Activated T-cell treated with anti-CD3 and anti-CD28 coated beads, Interleukin-2, amount 50 U/mL, for 24 hours (primary cell): ENCODE results near the gene ATG12.
"Not testable (repeated sequence)": the region's sequence is repeated elsewhere in the genome, so short reads cannot be mapped to it uniquely, and the experiment has no call there.

ENCODE experiments used
- DNase-seq: peaks from one replicate; pipeline ENCODE4 v3.0.0-alpha.2; 2020
- H3K27ac Mint-ChIP-seq: 2 replicates; pipeline ENCODE4 v1.8.0; 2020; ENCODE audit warnings: mild to moderate bottlenecking, mixed read lengths
- H3K27me3 Mint-ChIP-seq: 2 replicates; pipeline ENCODE4 v1.8.0; 2020; ENCODE audit warnings: mixed read lengths
- H3K36me3 Mint-ChIP-seq: 2 replicates; pipeline ENCODE4 v1.8.0; 2020; ENCODE audit warnings: low read depth, mixed read lengths
- H3K4me1 Mint-ChIP-seq: 2 replicates; pipeline ENCODE4 v1.8.0; 2020; ENCODE audit warnings: low read depth, mixed read lengths
- H3K4me3 Mint-ChIP-seq: 2 replicates; pipeline ENCODE4 v1.8.0; 2020; ENCODE audit warnings: mild to moderate bottlenecking, moderate library complexity, mixed read lengths
- H3K9me3 Mint-ChIP-seq: 2 replicates; pipeline ENCODE4 v1.8.0; 2020; ENCODE audit warnings: mixed read lengths

The ATG12 gene

DNA sequence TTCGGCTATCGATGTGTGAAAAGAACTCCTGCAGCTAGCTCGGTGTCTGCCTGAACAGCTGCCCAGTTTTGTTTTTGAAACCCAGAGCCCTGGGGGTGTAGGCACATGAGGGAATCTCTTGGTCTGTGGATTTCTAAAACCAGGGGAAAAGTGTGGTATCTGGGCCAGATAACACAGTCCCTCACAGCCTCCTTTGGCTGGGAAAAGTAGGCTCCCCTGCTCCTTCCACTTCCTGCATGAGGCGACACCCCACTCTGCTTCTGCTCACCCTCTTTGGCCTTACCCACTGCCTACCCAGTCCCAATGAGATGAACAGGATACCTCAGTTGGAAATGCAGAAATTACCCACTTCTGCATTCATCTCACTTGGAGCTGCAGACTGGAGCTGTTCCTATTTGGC is 15.4 kb downstream of the ATG12 start:
- Mint-ChIP-seq H3K27me3 (peaks cover 15% of the 10 kb centered on the region), H3K36me3 (peaks cover 40% of the 10 kb centered on the region), H3K4me1 (no peaks in the 10 kb centered on the region), H3K9me3 (peaks cover 17% of the 10 kb centered on the region), H3K27ac (no peak overlapping the region), H3K4me3 (no peak overlapping the region)
- DNase-seq, result no peak

DNA sequence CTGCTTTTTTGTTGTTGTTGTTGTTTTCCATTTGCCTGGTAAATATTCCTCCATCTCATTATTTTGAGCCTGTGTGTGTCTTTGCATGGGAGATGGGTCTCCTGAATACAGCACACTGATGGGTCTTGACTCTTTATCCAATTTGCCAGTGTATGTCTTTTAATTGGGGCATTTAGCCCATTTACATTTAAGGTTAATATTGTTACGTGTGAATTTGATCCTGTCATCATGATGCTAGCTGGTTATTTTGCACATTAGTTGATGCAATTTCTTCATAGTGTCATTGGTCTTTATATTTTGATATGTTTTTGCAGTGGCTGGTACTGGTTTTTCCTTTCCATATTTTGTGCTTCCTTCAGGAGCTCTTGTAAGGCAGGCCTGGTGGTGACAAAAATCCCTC is 16.4 kb downstream of the ATG12 start:
- Mint-ChIP-seq H3K9me3 (peaks cover 17% of the 10 kb centered on the region), H3K27me3 (peaks cover 23% of the 10 kb centered on the region), H3K36me3 (peaks cover 34% of the 10 kb centered on the region)
- not testable (repeated sequence) for H3K4me1 Mint-ChIP-seq, H3K4me3 Mint-ChIP-seq, H3K27ac Mint-ChIP-seq, DNase-seq

DNA sequence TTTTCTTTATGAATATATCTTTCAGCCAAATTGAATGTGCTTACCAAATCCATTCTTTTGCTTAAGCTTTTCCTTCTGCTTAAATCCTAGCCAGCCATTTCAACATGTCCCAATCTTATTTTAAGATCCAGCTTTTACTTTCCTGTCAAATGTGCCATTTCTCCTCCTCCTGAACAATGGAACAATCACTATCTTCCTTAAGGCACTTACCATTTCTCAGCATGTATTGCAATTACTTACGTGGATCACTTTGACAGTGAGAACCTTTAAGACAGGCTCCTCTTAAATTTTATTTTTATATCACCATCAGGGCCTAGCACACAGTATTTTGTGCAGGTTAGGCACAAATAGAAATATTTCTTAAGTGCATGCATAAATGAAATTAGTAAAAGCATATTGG is 20.5 kb downstream of the ATG12 start:
- H3K36me3 Mint-ChIP-seq, result no peaks in the 10 kb centered on the region
- peaks cover 7% of the 10 kb centered on the region for H3K9me3 Mint-ChIP-seq
- peaks cover 8% of the 10 kb centered on the region for H3K4me1 Mint-ChIP-seq
- no peak for DNase-seq
- H3K27ac Mint-ChIP-seq, result no peak overlapping the region
- H3K4me3 Mint-ChIP-seq, result no peak overlapping the region
- peaks cover 57% of the 10 kb centered on the region for H3K27me3 Mint-ChIP-seq

DNA sequence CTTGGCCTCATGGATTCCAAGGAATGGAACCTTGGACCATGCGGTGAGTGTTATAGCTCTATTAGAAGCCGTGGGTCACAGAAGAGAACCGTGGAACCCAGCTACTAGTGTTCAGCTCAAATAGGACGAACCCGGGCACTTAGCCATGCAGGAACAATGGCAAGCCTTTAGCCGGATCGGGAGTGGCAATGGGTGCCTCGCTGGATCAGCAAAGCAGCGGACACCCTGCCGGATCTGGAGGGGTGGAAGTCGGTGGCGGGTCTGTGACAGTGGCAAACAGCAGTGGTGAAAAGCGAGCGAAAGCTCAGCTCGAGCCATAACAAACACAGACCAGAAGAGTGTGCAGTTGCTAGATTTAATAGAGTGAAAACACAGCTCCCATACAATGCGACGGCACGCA is 22.5 kb downstream of the ATG12 start:
- Mint-ChIP-seq H3K9me3 (no peaks in the 10 kb centered on the region), H3K4me3 (no peak overlapping the region)

DNA sequence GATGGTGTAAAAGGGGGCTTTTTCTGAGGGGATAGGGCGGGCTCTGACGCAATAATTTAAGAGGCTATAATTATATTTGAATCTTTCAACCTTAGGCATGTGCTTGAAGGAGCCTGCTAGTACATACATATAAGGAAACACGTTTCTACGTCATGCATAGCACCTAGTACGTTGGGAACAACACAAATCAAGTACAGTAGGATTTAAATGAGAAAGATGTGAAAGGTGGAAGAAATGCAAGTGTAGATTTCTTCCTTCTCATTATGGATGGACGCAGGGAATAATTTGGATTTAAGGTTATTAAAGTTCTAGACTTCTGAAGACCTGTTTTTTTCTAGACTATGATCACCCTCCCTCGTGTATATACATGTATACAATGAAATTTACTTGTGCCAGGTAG is 24.0 kb downstream of the ATG12 start:
- peaks cover 22% of the 10 kb centered on the region for H3K4me1 Mint-ChIP-seq
- H3K9me3 Mint-ChIP-seq, result no peaks in the 10 kb centered on the region
- no peak overlapping the region for H3K27ac Mint-ChIP-seq
- DNase-seq, result no peak
- peaks cover 76% of the 10 kb centered on the region for H3K27me3 Mint-ChIP-seq
- no peaks in the 10 kb centered on the region for H3K36me3 Mint-ChIP-seq
- H3K4me3 Mint-ChIP-seq, result no peak overlapping the region

More for the DNA sequence above, 22.5 kb downstream of the ATG12 start:
- Mint-ChIP-seq H3K27ac (no peak overlapping the region), H3K4me1 (peaks cover 19% of the 10 kb centered on the region), H3K27me3 (peaks cover 70% of the 10 kb centered on the region), H3K36me3 (no peaks in the 10 kb centered on the region)
- no peak for DNase-seq

DNA sequence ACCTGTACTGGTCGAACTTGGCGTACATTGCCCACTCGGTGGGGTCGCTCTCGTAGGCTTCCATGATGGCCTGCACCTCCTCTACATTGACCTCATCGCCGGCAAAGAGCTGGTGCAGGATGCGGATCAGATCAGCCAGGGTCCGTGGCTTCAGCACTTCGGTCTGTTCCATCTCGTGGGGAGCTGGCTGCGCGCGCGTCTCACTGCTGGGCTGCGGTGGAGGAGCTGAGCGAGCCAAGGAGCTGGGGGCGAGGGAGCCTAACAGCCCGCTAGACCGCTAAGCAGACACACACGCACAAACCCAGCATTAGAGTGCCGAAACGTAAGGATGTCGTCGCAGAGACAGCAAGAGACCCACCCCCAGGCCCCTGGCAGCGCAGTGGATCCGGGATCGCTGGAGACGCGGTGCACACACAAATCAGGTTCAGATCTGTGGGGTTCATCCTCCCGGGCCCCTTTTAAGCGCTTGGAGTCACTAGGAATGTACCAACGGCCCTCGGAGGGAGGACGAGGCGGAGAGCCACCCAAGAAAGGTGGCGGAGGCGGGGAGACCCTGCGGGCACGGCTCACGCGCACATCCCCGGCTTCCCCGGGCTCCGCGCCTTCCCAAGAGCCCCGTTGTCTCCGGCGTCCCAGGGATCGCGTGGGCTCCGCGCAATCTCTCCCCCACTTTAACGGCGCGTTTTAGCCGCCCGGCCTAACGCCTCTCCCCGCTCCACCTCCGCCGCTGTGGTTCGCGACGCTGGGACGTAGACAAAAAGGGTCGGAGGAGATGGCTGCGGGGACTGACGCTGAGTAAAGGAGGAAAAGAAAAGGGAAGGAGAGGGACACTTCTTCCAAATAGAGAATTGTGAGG is 24.9 kb downstream of the ATG12 start, which contains the start of gene CDO1:
TSS of gene CDO1 (minus strand) at position 434 of the 856 bp plus-strand sequence. CDS start at position 172, 262 bp downstream.
- peak; percentile 55 for DNase-seq

DNA sequence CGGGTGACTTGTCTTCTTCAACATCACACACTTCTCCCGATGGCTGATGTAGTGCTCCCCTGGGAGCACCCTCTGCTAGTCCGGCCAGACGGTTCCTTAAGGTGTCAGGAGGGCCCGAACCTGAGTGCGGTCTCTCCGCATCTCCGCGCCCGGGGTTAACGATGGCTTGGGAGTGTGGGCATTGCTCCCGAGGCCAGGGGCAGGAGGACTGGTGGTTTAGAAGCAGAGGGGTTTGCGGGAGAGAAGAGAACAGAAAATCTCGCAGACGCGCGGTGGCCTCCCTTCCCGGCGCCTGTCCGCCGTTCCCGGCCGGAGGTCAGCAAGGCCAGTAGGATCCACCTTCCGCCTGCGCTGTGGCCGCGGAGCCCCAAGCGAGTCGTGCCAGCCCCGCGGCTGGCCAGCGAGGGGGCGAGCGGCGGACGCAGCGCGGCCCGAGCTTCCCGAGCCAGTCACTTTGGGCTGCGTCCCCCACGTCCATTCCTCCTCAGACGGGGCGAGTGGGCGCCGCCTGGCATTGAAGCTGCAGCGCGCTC is 25.6 kb downstream of the ATG12 start:
- Mint-ChIP-seq H3K27ac (no peak overlapping the region), H3K4me1 (peaks cover 22% of the 10 kb centered on the region), H3K9me3 (no peaks in the 10 kb centered on the region), H3K27me3 (peaks cover 81% of the 10 kb centered on the region), H3K4me3 (peak overlapping the region; percentile 71), H3K36me3 (no peaks in the 10 kb centered on the region)
- no peak for DNase-seq

More for the DNA sequence above, 24.9 kb downstream of the ATG12 start, which contains the start of gene CDO1:
- Mint-ChIP-seq H3K27me3 (peaks cover 79% of the 10 kb centered on the region), H3K36me3 (no peaks in the 10 kb centered on the region), H3K4me3 (peak within 1 kb of the TSS; percentile 71), H3K4me1 (peaks cover 22% of the 10 kb centered on the region), H3K27ac (no peak within 1 kb of the TSS), H3K9me3 (no peaks in the 10 kb centered on the region)

DNA sequence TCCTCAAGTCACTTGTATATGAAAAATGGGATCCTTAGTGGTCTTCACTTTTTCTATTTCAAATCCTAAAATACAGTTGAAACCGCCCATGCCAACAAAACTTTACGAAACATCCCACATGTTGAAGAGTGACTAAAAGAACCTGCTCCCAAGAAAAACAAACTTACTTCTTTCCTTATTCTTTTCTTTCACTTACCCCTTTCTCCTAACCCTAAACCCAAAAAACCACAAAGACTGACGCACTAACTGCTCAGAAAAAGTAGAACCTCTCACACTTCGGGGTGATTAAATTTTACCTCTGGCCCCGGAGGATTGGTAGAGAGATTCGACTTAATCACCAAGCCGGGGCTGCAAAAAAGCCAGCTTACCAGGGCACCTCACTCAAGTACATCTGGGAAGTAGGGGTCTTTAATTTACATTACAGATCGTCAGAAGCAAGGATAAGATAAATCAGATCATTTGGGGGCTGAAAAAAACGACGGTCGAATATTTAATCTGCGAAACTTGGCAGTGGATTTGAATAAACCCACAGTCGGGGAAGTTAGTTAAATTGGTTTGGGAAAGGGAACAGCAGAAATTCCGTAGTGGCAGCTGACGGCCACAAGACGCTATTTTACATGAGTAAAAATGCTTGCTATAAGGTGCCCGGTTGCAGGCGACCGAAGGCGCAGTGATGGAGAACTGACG is 26.2 kb downstream of the ATG12 start:
- no peak for DNase-seq
- Mint-ChIP-seq H3K4me3 (peak overlapping the region; percentile 54), H3K36me3 (no peaks in the 10 kb centered on the region), H3K9me3 (no peaks in the 10 kb centered on the region), H3K4me1 (peaks cover 22% of the 10 kb centered on the region), H3K27me3 (peaks cover 79% of the 10 kb centered on the region), H3K27ac (no peak overlapping the region)

DNA sequence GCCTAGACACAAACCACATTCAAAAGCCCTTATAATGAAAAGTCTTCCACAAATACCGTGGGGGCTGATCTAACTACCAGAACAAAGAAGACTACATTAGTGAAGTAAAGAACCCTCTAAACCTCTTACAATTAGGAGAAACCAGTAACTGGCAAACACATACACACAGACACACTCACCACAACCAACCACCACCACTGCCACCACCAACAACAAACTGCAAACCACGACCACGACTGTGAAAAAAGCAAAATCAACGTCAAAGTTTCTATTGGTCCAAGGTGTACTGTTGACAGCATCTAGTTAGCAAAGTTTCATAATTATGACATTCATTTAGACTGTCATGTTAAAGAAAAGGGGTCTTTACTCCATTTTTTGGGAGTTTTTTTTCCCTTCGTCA is 27.6 kb downstream of the ATG12 start:
- DNase-seq, result no peak
- no peak overlapping the region for H3K4me3 Mint-ChIP-seq
- H3K9me3 Mint-ChIP-seq, result no peaks in the 10 kb centered on the region
- no peaks in the 10 kb centered on the region for H3K36me3 Mint-ChIP-seq
- peaks cover 69% of the 10 kb centered on the region for H3K27me3 Mint-ChIP-seq
- H3K4me1 Mint-ChIP-seq, result peaks cover 22% of the 10 kb centered on the region
- H3K27ac Mint-ChIP-seq, result no peak overlapping the region

DNA sequence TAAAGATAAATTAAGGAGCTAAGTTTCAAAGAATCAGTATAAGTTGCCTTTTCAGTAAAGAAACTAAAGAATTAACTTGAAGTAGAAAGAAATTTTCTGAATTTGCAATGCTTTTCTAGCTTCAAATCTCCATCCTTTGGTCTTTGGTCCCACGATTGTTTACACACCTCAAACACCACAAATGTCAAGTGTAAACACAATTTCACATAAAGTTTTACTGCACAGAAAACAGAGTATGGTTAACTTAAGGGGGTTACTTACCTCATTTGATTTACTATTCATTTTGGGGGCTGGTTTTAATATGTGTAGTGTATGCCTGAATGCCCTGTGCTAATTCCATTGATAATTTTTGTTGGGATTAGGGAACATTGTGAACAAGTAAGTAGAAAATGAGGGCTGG is 29.0 kb downstream of the ATG12 start:
- Mint-ChIP-seq H3K4me1 (peaks cover 25% of the 10 kb centered on the region), H3K27me3 (peaks cover 59% of the 10 kb centered on the region), H3K9me3 (no peaks in the 10 kb centered on the region), H3K36me3 (no peaks in the 10 kb centered on the region), H3K27ac (no peak overlapping the region), H3K4me3 (no peak overlapping the region)
- no peak for DNase-seq

DNA sequence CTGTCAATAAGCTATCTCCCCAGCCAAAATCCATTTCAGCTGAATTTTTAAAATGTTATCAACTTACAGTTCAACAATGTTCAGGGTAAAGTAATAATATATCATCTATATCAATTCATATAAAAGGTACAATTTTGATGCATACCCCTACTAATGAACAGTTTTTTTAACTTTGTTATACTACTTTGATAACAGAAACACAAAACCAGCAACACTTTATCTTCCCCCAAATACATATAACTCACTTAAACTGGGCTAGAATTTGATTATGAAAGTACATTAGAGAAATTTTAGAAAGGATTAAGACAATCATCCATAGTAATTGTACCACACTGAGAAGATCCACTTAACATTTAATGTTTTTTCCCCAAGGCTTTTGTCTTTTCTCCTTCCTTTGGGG is 30.0 kb downstream of the ATG12 start:
- H3K36me3 Mint-ChIP-seq, result no peaks in the 10 kb centered on the region
- H3K27me3 Mint-ChIP-seq, result peaks cover 52% of the 10 kb centered on the region
- DNase-seq, result no peak
- H3K27ac Mint-ChIP-seq, result no peak overlapping the region
- H3K4me3 Mint-ChIP-seq, result no peak overlapping the region
- peaks cover 26% of the 10 kb centered on the region for H3K4me1 Mint-ChIP-seq
- no peaks in the 10 kb centered on the region for H3K9me3 Mint-ChIP-seq

DNA sequence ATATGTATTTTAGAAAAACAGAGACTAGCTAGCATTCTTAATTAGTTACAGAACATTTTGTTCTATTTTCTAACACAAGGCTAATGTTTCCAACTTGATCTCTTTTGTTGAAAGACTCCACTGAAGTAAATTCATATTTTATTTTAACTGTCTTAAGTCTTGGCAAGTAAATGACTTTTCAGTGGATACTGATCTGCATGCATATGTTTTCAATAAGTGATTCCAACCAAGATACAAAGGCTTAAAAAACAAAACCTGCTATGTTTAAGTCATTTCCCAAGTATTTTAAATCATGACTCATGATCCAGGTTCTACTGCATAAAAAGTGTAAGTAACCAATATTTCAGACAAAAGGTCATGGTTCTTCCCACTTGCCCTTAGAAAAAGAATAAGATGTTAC is 30.6 kb downstream of the ATG12 start:
- Mint-ChIP-seq H3K4me3 (no peak overlapping the region), H3K27ac (no peak overlapping the region), H3K4me1 (peaks cover 22% of the 10 kb centered on the region), H3K9me3 (no peaks in the 10 kb centered on the region), H3K36me3 (no peaks in the 10 kb centered on the region), H3K27me3 (peaks cover 48% of the 10 kb centered on the region)
- no peak for DNase-seq

DNA sequence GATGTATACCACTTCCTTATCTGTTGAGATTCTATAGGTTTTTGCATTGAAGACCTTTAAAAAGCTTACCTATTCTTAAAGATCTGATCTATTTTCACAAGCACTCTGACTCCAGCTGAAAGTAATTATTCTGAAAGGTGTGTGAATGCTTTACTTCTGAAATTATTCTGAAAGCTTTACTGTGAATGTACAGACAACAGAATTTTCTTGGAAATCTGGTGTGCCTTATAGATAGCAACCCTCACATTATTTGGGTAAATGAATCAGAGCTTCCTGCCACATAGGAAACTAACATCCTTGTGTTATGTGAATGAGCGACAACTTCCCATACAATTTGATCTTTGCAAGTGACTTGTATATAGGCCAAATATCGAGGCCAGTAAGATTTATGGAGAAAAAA is 31.4 kb downstream of the ATG12 start:
- Mint-ChIP-seq H3K9me3 (no peaks in the 10 kb centered on the region), H3K27ac (no peak overlapping the region), H3K36me3 (no peaks in the 10 kb centered on the region), H3K4me1 (peaks cover 14% of the 10 kb centered on the region), H3K27me3 (peaks cover 40% of the 10 kb centered on the region), H3K4me3 (no peak overlapping the region)
- DNase-seq, result no peak

DNA sequence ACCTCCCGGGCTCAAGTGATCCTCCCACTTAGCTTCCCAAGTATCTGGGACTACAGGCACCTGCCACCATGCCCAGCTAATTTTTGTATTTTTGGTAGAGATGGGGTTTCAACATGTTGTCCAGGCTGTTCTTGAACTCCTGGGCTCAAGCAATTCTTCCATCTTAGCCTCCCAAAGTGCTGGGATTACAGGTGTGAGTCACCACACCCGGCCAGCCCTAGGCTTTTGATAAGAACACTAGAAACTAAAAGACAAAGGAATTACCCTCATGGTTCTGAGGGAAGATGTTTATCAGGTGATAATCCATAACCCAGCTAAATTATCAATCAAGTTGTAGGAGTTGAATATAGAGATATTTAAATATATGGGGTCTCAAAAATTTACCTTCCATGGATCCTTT is 33.3 kb downstream of the ATG12 start:
- DNase-seq, H3K4me3 Mint-ChIP-seq, H3K9me3 Mint-ChIP-seq, H3K36me3 Mint-ChIP-seq, H3K27ac Mint-ChIP-seq, H3K4me1 Mint-ChIP-seq: not testable (repeated sequence)
- peaks cover 26% of the 10 kb centered on the region for H3K27me3 Mint-ChIP-seq

DNA sequence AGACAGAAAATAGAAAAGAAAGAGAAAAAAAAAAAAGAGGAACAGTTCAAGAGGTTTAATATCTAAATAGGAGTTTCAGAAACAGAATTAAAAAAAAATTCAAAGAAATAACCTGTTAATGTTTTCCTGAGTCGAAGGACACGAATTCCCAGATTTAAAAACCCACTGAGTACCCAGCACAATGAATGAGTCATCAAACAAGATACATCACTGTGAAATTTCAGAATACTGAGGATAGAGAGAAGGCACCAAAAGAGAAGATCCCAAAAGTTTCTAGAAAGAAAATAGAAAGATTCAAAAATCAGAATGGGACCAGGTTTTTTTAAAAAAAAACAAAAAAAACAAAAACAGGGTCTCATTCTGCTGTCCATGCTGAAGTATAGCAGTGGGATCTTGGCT is 33.7 kb downstream of the ATG12 start:
- Mint-ChIP-seq H3K36me3 (no peaks in the 10 kb centered on the region), H3K4me1 (peaks cover 8% of the 10 kb centered on the region), H3K27me3 (peaks cover 23% of the 10 kb centered on the region), H3K9me3 (no peaks in the 10 kb centered on the region), H3K27ac (no peak overlapping the region), H3K4me3 (no peak overlapping the region)
- no peak for DNase-seq
